IMR-90 (cell line): Measurements from ENCODE around the gene ITPKA. TPM values are rescaled to one million over a fixed set of nuclear protein-coding genes. Genes with fewer than 3 reads are reported as not detected.

Experiments used
- ATAC-seq: fragments of 200-7000 bp; cut with Tn5 transposase; 2 replicates; pipeline ENCODE4 v1.9.1; 2020; ENCODE audit warnings: low read depth, mild to moderate bottlenecking, moderate library complexity
- BruUV-seq: library from RNA; stranded (reverse); fragments of 400-500 nt; replicated peaks from 2 replicates; lab custom pipeline; 2021; lab: Mats Ljungman, UMichigan
- CTCF ChIA-PET: fragments of 300-600 bp; formaldehyde crosslinking; extraction: SDS; loops from one replicate; lab custom pipeline; 2021; ENCODE audit warnings: antibody characterized with exemption; lab: Yijun Ruan, JAX
- POLR2A ChIA-PET: fragments of 300-600 bp; sonication (Branson Sonifier 250); formaldehyde crosslinking; loops from one replicate; lab custom pipeline; 2022; ENCODE audit warnings: antibody characterized with exemption; ENCODE audit not compliant: unreplicated experiment; lab: Charles Lee
- DNase-seq: peaks from one replicate; pipeline ENCODE4 v3.0.0; 2013
- H2AFZ ChIP-seq: replicated peaks from 2 replicates; pipeline ENCODE3; 2013; ENCODE audit warnings: low read length, mild to moderate bottlenecking; ENCODE audit not compliant: poor library complexity
- H2AK5ac ChIP-seq: 2 replicates; pipeline ENCODE4 v1.6.1; 2013; ENCODE audit warnings: low read depth, low read length, inconsistent platforms
- H2AK9ac ChIP-seq: replicated peaks from 2 replicates; pipeline ENCODE3; 2013; ENCODE audit warnings: mild to moderate bottlenecking, low read depth, low read length, moderate library complexity; ENCODE audit not compliant: poor library complexity
- H2BK120ac ChIP-seq: 2 replicates; pipeline ENCODE4 v1.6.1; 2013; ENCODE audit warnings: low read depth, low read length, inconsistent platforms
- H2BK15ac ChIP-seq: 3 replicates; pipeline ENCODE4 v1.6.1; 2013; ENCODE audit warnings: low read depth, low read length, inconsistent platforms
- H2BK20ac ChIP-seq: 2 replicates; pipeline ENCODE4 v1.6.1; 2013; ENCODE audit warnings: low read depth, mild to moderate bottlenecking, inconsistent platforms, low read length, moderate library complexity
- H2BK5ac ChIP-seq: 2 replicates; pipeline ENCODE4 v1.6.1; 2013; ENCODE audit warnings: mild to moderate bottlenecking, low read depth, low read length, inconsistent platforms; ENCODE audit not compliant: poor library complexity, severe bottlenecking
- H3K14ac ChIP-seq: replicated peaks from 2 replicates; pipeline ENCODE4 v1.6.1; 2013; ENCODE audit warnings: low read depth, low read length, inconsistent platforms
- H3K18ac ChIP-seq: 2 replicates; pipeline ENCODE4 v1.6.1; 2013; ENCODE audit warnings: low read depth, low read length, control low read depth
- H3K23ac ChIP-seq: 2 replicates; pipeline ENCODE4 v1.6.1; 2013; ENCODE audit warnings: low read depth, low read length, inconsistent platforms
- H3K27ac ChIP-seq: 2 replicates; pipeline ENCODE4 v1.5.1; 2013; ENCODE audit warnings: mild to moderate bottlenecking, control low read depth, low read length; ENCODE audit not compliant: insufficient read depth
- H3K27me3 ChIP-seq: 2 replicates; pipeline ENCODE4 v1.6.1; 2013; ENCODE audit warnings: low read length; ENCODE audit not compliant: control insufficient read depth, insufficient read depth
- H3K36me3 ChIP-seq: 2 replicates; pipeline ENCODE4 v1.6.1; 2013; ENCODE audit warnings: low read length, mixed read lengths; ENCODE audit not compliant: control insufficient read depth, insufficient read depth
- H3K4ac ChIP-seq: 2 replicates; pipeline ENCODE4 v1.6.1; 2013; ENCODE audit warnings: low read depth, low read length, inconsistent platforms
- H3K4me1 ChIP-seq: 2 replicates; pipeline ENCODE4 v1.6.1; 2013; ENCODE audit warnings: low read length, mixed read lengths; ENCODE audit not compliant: control insufficient read depth, insufficient read depth
- H3K4me2 ChIP-seq: 2 replicates; pipeline ENCODE4 v1.6.1; 2013; ENCODE audit warnings: low read depth, mild to moderate bottlenecking, control low read depth, low read length, moderate library complexity
- H3K4me3 ChIP-seq: 2 replicates; pipeline ENCODE4 v1.5.1; 2013; ENCODE audit warnings: low read depth, mild to moderate bottlenecking, control low read depth, low read length, moderate library complexity; ENCODE audit not compliant: insufficient read depth
- H3K56ac ChIP-seq: 2 replicates; pipeline ENCODE4 v1.6.1; 2013; ENCODE audit warnings: low read length, inconsistent platforms; ENCODE audit not compliant: insufficient read depth; ENCODE audit errors: extremely low read depth
- H3K79me1 ChIP-seq, 2 experiments: 2 replicates each; pipeline ENCODE4 v1.6.1; 2013; ENCODE audit warnings: low read length in 2 of 2, inconsistent platforms in 1 of 2, low read depth in 1 of 2
- H3K9ac ChIP-seq: 2 replicates; pipeline ENCODE4 v1.6.1; 2013; ENCODE audit warnings: low read depth, low read length, control low read depth
- H3K9me1 ChIP-seq: 2 replicates; pipeline ENCODE4 v1.6.1; 2013; ENCODE audit warnings: low read length, inconsistent platforms; ENCODE audit not compliant: insufficient read depth
- H3K9me3 ChIP-seq: 2 replicates; pipeline ENCODE4 v1.6.1; 2013; ENCODE audit warnings: low read length; ENCODE audit not compliant: control insufficient read depth, insufficient read depth
- H4K20me1 ChIP-seq: 2 replicates; pipeline ENCODE4 v1.6.1; 2013; ENCODE audit warnings: low read length, inconsistent platforms; ENCODE audit not compliant: insufficient read depth
- H4K5ac ChIP-seq: 2 replicates; pipeline ENCODE4 v1.6.1; 2013; ENCODE audit warnings: mild to moderate bottlenecking, low read depth, low read length, control low read depth
- H4K8ac ChIP-seq, 2 experiments: 2 replicates each; pipeline ENCODE4 v1.6.1; 2013; ENCODE audit warnings: low read depth in 2 of 2, low read length in 2 of 2, control low read depth in 1 of 2, inconsistent platforms in 1 of 2
- H4K91ac ChIP-seq: 2 replicates; pipeline ENCODE4 v1.6.1; 2013; ENCODE audit warnings: low read depth, low read length, inconsistent platforms; ENCODE audit not compliant: insufficient read depth
- CEBPB ChIP-seq: IDR thresholded peaks from 2 replicates; pipeline ENCODE4 v1.6.1; 2012; ENCODE audit warnings: low read depth, low read length, improper control_type of control experiment
- MAZ ChIP-seq: IDR thresholded peaks from 2 replicates; pipeline ENCODE4 v1.6.1; 2012; ENCODE audit warnings: low read depth, mild to moderate bottlenecking, low read length, improper control_type of control experiment, moderate library complexity, borderline replicate concordance
- POLR2A ChIP-seq: IDR thresholded peaks from 2 replicates; pipeline ENCODE4 v1.6.1; 2012; ENCODE audit warnings: mild to moderate bottlenecking, low read depth, low read length
- RAD21 ChIP-seq: IDR thresholded peaks from 2 replicates; pipeline ENCODE4 v1.6.1; 2012; ENCODE audit warnings: low read length, improper control_type of control experiment
- WGBS, 2 experiments: methylation state at CpG; one replicate each; pipeline versions ENCODE4 v1.1.5 to v1.1.7; 2013; ENCODE audit warnings: missing lambda C conversion rate in 2 of 2; ENCODE audit not compliant: insufficient read length in 1 of 2; ENCODE audit errors: extremely low coverage in 2 of 2; 5-methylcytosine and 5-hydroxymethylcytosine counted together
- dilution Hi-C: fragments of 300-500 bp; cut with HindIII; formaldehyde crosslinking; loops from one replicate; pipeline ENCODE4 v1.14.3; 2018; ENCODE audit warnings: low sequenced_read_pairs; ENCODE audit not compliant: unreplicated experiment
- in situ Hi-C: fragments of 300-500 bp; cut with MboI; formaldehyde crosslinking; loops from 3 replicates; pipeline ENCODE4 v1.14.3; 2019; ENCODE audit warnings: low sequenced_read_pairs, inconsistent platforms, mixed read lengths
- intact Hi-C: fragments of 100-400 bp; cut with micrococcal nuclease; formaldehyde crosslinking; loops from 2 replicates; pipeline ENCODE4 v1.10.0; 2022
- polyA plus RNA-seq, 3 experiments: library from polyadenylated mRNA; depleted of rRNA; stranded (reverse); fragments of >200 nt; gene quantifications; 2 replicates each; pipeline ENCODE4 v1.2.3, GENCODE V29; 2012; ENCODE audit warnings: low replicate concordance in 1 of 3
- total RNA-seq: library from RNA; depleted of rRNA; stranded (reverse); fragments of >200 nt; gene quantifications from 2 replicates; pipeline ENCODE4 v1.2.3, GENCODE V29; 2012
- TF ChIP-seq, protein P1 (sequence below): fragments of 150-350 bp; IDR thresholded peaks from 2 replicates; pipeline ENCODE4 v1.6.1; 2017; ENCODE audit warnings: mild to moderate bottlenecking, antibody characterized with exemption, low read length, low read depth

Gene ITPKA
- total and polyA plus RNA-seq, 2 of the 4 experiments (the other 2 are of a cell fraction): 1.1 to 1.8 TPM

GRCh38 chr15:41482110-41482877 is 11.4 kb upstream of the ITPKA start:
- Histone ChIP-seq H2AK9ac (no peak overlapping the region), H3K4me1 (no peaks in the 10 kb centered on the region; the same call in 1 of the 2 replicates), H3K23ac (no peak overlapping the region), H2BK15ac (no peak overlapping the region), H4K5ac (no peak overlapping the region), H3K18ac (no peak overlapping the region), H3K9me3 (no peaks in the 10 kb centered on the region), H3K9ac (no peak overlapping the region), H3K27ac (no peak overlapping the region), H3K4ac (no peak overlapping the region), H4K8ac (no peak overlapping the region), H2BK5ac (no peak overlapping the region), H2BK20ac (no peak overlapping the region), H3K36me3 (peaks cover 36% of the 10 kb centered on the region), H3K79me1 (peaks cover 4 to 16% of the 10 kb centered on the region in 2 experiments; a peak in 2 of 4 replicates), H4K91ac (no peak overlapping the region), H2AK5ac (no peak overlapping the region), H4K20me1 (no peaks in the 10 kb centered on the region), H3K4me2 (no peak overlapping the region), H3K9me1 (peaks cover 20% of the 10 kb centered on the region), H3K56ac (no peak overlapping the region), H2AFZ (no peak overlapping the region), H3K14ac (no peak overlapping the region), H3K4me3 (no peak overlapping the region), H3K27me3 (no peaks in the 10 kb centered on the region), H2BK120ac (no peak overlapping the region)
- no TSS peak for BruUV-seq
- POLR2A ChIA-PET: no interaction called here
- dilution Hi-C loops: no loop called here
- ATAC-seq: no peak
- whole genome bisulfite sequencing, 2 experiments: no CpG with 5 or more reads among the region's 9 CpGs
- TF ChIP-seq MAZ (no peak), RAD21 (no peak), POLR2A (no peak), CEBPB (no peak)
- TF ChIP-seq, protein P1, sequence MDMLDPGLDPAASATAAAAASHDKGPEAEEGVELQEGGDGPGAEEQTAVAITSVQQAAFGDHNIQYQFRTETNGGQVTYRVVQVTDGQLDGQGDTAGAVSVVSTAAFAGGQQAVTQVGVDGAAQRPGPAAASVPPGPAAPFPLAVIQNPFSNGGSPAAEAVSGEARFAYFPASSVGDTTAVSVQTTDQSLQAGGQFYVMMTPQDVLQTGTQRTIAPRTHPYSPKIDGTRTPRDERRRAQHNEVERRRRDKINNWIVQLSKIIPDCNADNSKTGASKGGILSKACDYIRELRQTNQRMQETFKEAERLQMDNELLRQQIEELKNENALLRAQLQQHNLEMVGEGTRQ: no peak
- intact Hi-C loops: no loop called here
- DNase-seq: no peak
- in situ Hi-C loops: no loop called here
- CTCF ChIA-PET: no interaction called here
